ENCODE measurements around the gene GRHL1. TPM values are rescaled to one million over a fixed set of nuclear protein-coding genes. Genes with fewer than 3 reads are reported as not detected.
"Not testable (repeated sequence)": the region's sequence is repeated elsewhere in the genome, so short reads cannot be mapped to it uniquely, and the experiment has no call there.

The GRHL1 gene
- total and polyA plus RNA-seq, 4 donors = 3.6 to 13.7 (median 6.1) TPM

GRCh38 chr2:10009811-10010781, 58.6 kb downstream of the GRHL1 start:
- H3K4me3 ChIP-seq (ENCODE audit: low read depth in 1 of 3, low read length in 3 of 3) = peak overlapping the region; percentile 3 to 45 (median 38)
- TF ChIP-seq REST (IDR thresholded peaks at IDR 0.05) (peak; percentile 74), EGR1 (IDR thresholded peaks at IDR 0.05; ENCODE audit: low read depth in 2 of 2) (peak in 1 of 2 donors; percentile 87), RAD21 (IDR thresholded peaks at IDR 0.05) (peak in 1 of 2 donors; percentile 57), TAF1 (conservative IDR thresholded peaks at IDR 0.05) (no peak), HNF4A (conservative IDR thresholded peaks at IDR 0.05) (peak; percentile 66 to 71), GABPA (IDR thresholded peaks at IDR 0.05 in 1 of 2, conservative IDR thresholded peaks at IDR 0.05 in 1 of 2) (no peak), RXRA (IDR thresholded peaks at IDR 0.05) (peak; percentile 99), YY1 (IDR thresholded peaks at IDR 0.05) (peak; percentile 90), FOXA1 (IDR thresholded peaks at IDR 0.05) (peak; percentile 39), SP1 (IDR thresholded peaks at IDR 0.05) (peak; percentile 100), HNF4G (IDR thresholded peaks at IDR 0.05) (no peak), NR2F2 (IDR thresholded peaks at IDR 0.05) (no peak), JUND (IDR thresholded peaks at IDR 0.05) (no peak)
- TF ChIP-seq, protein P1, sequence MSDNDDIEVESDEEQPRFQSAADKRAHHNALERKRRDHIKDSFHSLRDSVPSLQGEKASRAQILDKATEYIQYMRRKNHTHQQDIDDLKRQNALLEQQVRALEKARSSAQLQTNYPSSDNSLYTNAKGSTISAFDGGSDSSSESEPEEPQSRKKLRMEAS (IDR thresholded peaks at IDR 0.05) = peak; percentile 96
- H3K27me3 ChIP-seq (ENCODE audit: control insufficient read depth in 4 of 4, insufficient read depth in 4 of 4, low read length in 3 of 4) = no peaks in the 10 kb centered on the region
- WGBS = 55% methylated on average over 36 of the region's 36 CpGs
- DNase-seq (ENCODE audit: low spot score) = peak; percentile 60
- peaks cover 11 to 35% (median 30%) of the 10 kb centered on the region in 4 donors for H3K4me1 ChIP-seq (ENCODE audit: control insufficient read depth in 4 of 4, insufficient read depth in 4 of 4, low read length in 3 of 4)
- H3K9me3 ChIP-seq (ENCODE audit: control insufficient read depth in 4 of 4, low read length in 3 of 4) = no peaks in the 10 kb centered on the region
- H3K27ac ChIP-seq (ENCODE audit: low read depth in 1 of 2, low read length in 2 of 2) = peak overlapping the region; percentile 80 to 86
- H3K9ac ChIP-seq (ENCODE audit: low read depth in 1 of 2, low read length in 2 of 2) = peak overlapping the region in 1 of 2 donors; percentile 59
- no peaks in the 10 kb centered on the region for H3K36me3 ChIP-seq (ENCODE audit: control insufficient read depth in 4 of 4, insufficient read depth in 3 of 4, low read depth in 1 of 4, low read length in 3 of 4)

DNA sequence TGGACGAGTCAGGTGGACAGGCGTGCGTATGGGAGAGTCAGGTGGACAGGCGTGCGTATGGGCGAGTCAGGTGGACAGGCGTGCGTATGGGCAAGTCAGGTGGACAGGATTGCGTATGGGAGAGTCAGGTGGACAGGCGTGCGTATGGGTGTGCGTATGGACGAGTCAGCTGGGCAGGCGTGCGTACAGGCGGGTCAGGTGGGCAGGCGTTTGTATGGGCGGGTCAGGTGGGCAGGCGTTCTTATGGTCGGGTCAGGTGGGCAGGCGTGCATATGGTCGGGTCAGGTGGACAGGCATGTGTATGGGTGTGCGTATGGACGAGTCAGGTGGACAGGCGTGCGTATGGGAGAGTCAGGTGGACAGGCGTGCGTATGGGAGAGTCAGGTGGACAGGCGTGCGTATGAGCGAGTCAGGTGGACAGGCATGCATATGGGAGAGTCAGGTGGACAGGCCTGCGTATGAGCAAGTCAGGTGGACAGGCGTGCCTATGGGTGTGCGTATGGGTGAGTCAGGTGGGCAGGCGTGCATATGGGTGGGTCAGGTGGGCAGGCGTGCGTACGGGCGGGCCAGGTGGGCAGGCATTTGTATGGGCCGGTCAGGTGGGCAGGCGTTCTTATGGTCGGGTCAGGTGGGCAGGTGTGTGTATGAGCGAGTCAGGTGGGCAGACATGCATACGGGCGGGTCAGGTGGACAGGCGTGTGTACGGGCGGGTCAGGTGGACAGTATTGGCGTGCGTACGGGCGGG, 59.5 kb downstream of the GRHL1 start:
- peaks cover 11 to 37% (median 31%) of the 10 kb centered on the region in 4 donors for H3K4me1 ChIP-seq (ENCODE audit: control insufficient read depth in 4 of 4, insufficient read depth in 4 of 4, low read length in 3 of 4)
- H3K4me3 ChIP-seq (ENCODE audit: low read depth in 1 of 3, low read length in 3 of 3) = peak overlapping the region; percentile 3 to 45 (median 38)
- not testable (repeated sequence) for DNase-seq (ENCODE audit: low spot score); H3K27me3 ChIP-seq (ENCODE audit: control insufficient read depth in 4 of 4, insufficient read depth in 4 of 4, low read length in 3 of 4); H3K9ac ChIP-seq (ENCODE audit: low read depth in 1 of 2, low read length in 2 of 2); H3K9me3 ChIP-seq (ENCODE audit: control insufficient read depth in 4 of 4, low read length in 3 of 4); H3K36me3 ChIP-seq (ENCODE audit: control insufficient read depth in 4 of 4, insufficient read depth in 3 of 4, low read depth in 1 of 4, low read length in 3 of 4)
- WGBS = 96% methylated on average over 52 of the region's 52 CpGs
- peak overlapping the region; percentile 80 to 86 for H3K27ac ChIP-seq (ENCODE audit: low read depth in 1 of 2, low read length in 2 of 2)

- not testable (repeated sequence) for H3K27me3 ChIP-seq (ENCODE audit: control insufficient read depth in 4 of 4, insufficient read depth in 4 of 4, low read length in 3 of 4); H3K9me3 ChIP-seq (ENCODE audit: control insufficient read depth in 4 of 4, low read length in 3 of 4); H3K36me3 ChIP-seq (ENCODE audit: control insufficient read depth in 4 of 4, insufficient read depth in 3 of 4, low read depth in 1 of 4, low read length in 3 of 4); H3K9ac ChIP-seq (ENCODE audit: low read depth in 1 of 2, low read length in 2 of 2); DNase-seq (ENCODE audit: low spot score)
- peak overlapping the region; percentile 3 to 45 (median 38) for H3K4me3 ChIP-seq (ENCODE audit: low read depth in 1 of 3, low read length in 3 of 3)
- H3K27ac ChIP-seq (ENCODE audit: low read depth in 1 of 2, low read length in 2 of 2) = peak overlapping the region in 1 of 2 donors; percentile 80
- 97% methylated on average over 61 of the region's 61 CpGs for WGBS
- peaks cover 10 to 42% (median 33%) of the 10 kb centered on the region in 4 donors for H3K4me1 ChIP-seq (ENCODE audit: control insufficient read depth in 4 of 4, insufficient read depth in 4 of 4, low read length in 3 of 4)
These were observed 60.3 kb downstream of the GRHL1 start for GRCh38 chr2:10011606-10012325.

DNA sequence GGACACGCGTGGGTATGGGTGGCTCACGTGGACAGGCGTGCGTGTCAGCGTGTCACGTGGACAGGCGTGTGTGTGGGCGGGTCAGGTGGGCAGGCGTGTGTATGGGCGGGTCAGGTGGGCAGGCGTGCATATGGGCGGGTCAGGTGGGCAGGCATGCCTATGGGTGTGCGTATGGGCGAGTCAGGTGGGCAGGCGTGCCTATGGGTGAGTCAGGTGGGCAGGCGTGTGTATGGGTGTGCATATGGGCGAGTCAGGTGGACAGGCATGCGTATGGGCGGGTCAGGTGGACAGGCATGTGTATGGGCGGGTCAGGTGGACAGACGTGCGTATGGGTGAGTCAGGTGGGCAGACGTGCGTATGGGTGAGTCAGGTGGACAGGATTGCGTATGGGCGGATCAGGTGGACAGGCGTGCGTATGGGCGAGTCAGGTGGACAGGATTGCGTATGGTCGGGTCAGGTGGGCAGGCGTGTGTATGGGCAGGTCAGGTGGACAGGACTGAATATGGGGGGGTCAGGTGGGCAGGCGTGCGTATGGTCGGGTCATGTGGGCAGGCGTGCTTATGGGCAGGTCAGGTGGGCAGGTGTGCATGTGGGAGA, 61.0 kb downstream of the GRHL1 start:
- not testable (repeated sequence) for H3K27ac ChIP-seq (ENCODE audit: low read depth in 1 of 2, low read length in 2 of 2); H3K4me3 ChIP-seq (ENCODE audit: low read depth in 1 of 3, low read length in 3 of 3); H3K9ac ChIP-seq (ENCODE audit: low read depth in 1 of 2, low read length in 2 of 2); H3K36me3 ChIP-seq (ENCODE audit: control insufficient read depth in 4 of 4, insufficient read depth in 3 of 4, low read depth in 1 of 4, low read length in 3 of 4); DNase-seq (ENCODE audit: low spot score); H3K27me3 ChIP-seq (ENCODE audit: control insufficient read depth in 4 of 4, insufficient read depth in 4 of 4, low read length in 3 of 4); H3K9me3 ChIP-seq (ENCODE audit: control insufficient read depth in 4 of 4, low read length in 3 of 4)
- peaks cover 12 to 43% (median 35%) of the 10 kb centered on the region in 4 donors for H3K4me1 ChIP-seq (ENCODE audit: control insufficient read depth in 4 of 4, insufficient read depth in 4 of 4, low read length in 3 of 4)
- 97% methylated on average over 37 of the region's 37 CpGs for WGBS

All from liver (tissue), 9 donors.